22Rv1 (cell line): ENCODE data around the gene SAAL1.

Source experiments
- H3K27ac ChIP-seq: fragments of 450-650 bp; 2 replicates; pipeline ENCODE4 v1.5.1; 2017
- CTCF ChIP-seq: fragments of 450-650 bp; IDR thresholded peaks from 2 replicates; pipeline ENCODE4 v1.5.1; 2017; ENCODE audit warnings: mild to moderate bottlenecking
- ZFX ChIP-seq: fragments of 450-650 bp; IDR thresholded peaks from 2 replicates; pipeline ENCODE4 v1.6.1; 2017; ENCODE audit warnings: antibody characterized with exemption, borderline replicate concordance

SAAL1 gene

GRCh38 chr11:18046116-18046777 lies 59.6 kb downstream of the SAAL1 start, which contains the start of gene TPH1:
Gene TPH1 (minus strand): TSS chr11:18046269. CDS start chr11:18040762, 5,507 bp downstream.
- H3K27ac ChIP-seq: no peak within 1 kb of the TSS
- no peak for TF ChIP-seq CTCF
- TF ChIP-seq ZFX: no peak

- TF ChIP-seq ZFX: no peak
- TF ChIP-seq CTCF: no peak
Measured at GRCh38 chr11:18036456-18036855, 69.4 kb downstream of the SAAL1 start.

More at GRCh38 chr11:18036456-18036855, 69.4 kb downstream of the SAAL1 start:
- H3K27ac ChIP-seq: no peak overlapping the region
